Myocyte (in vitro differentiated cells): ENCODE measurements around the gene RNASEL. TPM values are rescaled to one million over a fixed set of nuclear protein-coding genes. Genes with fewer than 3 reads are reported as not detected.

Experiments used
- DNase-seq: peaks from one replicate; pipeline ENCODE4 v3.0.0-alpha.2; 2012; ENCODE audit warnings: low read depth
- total RNA-seq: library from RNA; depleted of rRNA; stranded (reverse); fragments of >200 nt; gene quantifications from 2 replicates; pipeline ENCODE4 v1.2.3, GENCODE V29; 2014

The RNASEL gene
- total RNA-seq, 1 donor from 2014 or later, result 9.2 TPM

- no peak for DNase-seq
These were observed 34.0 kb upstream of the RNASEL start for GRCh38 chr1:182622901-182623528.

- no peak for DNase-seq
These were observed 32.9 kb upstream of the RNASEL start for GRCh38 chr1:182621906-182622305.

GRCh38 chr1:182620924-182621585 is 32.0 kb upstream of the RNASEL start:
- no peak for DNase-seq

DNA sequence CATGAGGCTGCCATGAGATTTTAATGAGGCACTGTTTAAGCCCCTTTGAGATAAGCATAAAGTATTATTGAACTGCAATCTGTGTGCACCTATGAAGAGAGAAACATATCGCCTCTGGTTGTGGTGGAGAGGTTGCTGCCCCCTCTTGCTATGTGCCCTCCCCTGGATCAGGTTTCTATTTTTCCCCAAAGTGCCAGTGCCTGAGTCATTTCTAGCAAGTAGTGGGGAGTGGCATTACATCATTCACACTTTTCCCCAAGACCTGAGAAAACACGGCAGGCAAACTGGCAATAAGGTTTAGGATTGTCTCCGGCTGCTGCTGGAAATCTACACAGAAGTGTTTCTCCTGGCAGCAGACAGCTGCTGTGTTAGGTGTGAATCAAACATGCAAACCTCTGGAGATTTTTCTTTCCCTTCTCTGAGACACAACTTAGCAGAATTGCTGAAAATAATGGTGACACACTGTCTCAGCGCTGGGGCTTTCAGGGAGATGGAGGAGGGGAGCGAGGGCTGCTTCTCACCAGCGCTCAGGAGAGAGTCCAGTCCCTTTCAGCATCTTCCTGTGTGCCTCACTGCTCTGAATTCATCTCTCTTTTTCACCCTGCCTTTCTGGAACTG is 28.8 kb upstream of the RNASEL start:
- DNase-seq, result peak; percentile 35

- no peak for DNase-seq
These were observed 28.0 kb upstream of the RNASEL start for GRCh38 chr1:182617014-182617429.

DNA sequence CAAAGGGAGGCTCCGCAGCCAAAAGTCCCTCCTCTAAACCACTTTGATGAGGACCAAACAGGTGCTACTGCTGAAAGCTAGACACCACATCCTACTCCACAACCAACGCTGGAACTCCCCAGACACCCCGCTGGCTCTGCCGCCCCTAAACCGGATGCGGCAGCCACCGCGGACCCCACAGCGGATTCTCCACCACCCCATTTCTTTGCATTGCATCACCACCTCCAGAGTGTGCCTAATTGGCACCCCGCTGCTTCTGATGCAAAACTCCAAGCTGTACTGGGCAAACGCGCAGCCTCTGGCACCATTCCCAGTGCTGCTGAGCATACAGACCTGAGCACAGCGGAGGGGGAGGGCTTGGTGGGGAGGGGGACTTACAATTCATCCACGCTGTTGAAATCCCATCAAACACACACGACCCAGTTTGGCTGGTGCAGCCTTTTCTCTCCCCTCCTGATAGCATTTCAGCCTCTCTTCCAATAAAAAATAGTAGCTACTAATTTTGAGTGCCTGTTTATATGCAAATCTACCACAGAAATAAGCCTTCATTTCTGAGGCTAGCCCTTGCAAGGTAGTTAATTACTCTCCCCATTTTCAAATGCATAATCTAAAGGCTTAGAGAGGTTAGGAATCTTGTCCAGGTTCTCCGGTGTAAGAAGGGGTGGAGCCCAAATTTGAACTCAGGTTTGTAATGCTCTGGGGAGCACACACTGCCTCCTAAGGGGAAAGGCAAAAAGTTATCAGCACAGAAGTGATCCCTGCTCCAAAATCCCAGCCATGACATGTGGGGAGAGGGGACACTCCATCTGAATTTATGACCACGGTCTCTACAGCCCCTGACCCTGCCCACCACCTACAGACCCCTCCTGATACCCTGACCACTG is 27.3 kb upstream of the RNASEL start:
- peak; percentile 94 for DNase-seq

DNA sequence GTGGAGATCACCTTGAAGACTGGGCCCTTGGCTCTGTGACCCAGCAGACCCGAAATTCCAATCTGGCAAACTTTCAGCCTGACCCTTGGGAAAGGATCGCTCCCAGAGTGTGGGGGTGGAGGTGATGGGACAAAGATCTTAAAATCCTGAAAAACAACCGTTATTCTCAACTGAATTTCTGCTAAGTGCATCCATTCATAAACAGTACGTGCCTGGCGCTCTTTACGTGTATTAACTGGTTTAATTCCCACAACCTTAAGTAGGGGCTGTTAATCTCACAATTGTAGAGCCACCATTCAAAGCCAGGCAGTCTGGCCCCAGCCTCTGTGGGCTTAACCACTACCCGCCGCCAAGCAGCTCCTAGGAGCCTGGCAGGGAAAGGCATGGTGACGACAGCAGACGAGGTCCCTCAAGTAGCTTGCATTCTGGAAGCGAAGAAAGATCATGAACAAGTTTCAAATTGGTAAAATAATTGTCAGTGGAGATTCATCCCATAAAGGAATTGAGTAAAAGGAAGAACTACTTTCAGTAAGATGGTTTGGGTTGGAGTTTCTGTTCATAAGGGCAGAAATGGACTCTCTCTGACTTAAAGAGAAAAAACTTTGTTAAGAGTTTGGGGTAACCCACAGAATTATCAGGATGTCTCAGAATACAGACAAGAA is 26.5 kb upstream of the RNASEL start:
- peak; percentile 82 for DNase-seq

- DNase-seq, result peak; percentile 98
These were observed 25.9 kb upstream of the RNASEL start for GRCh38 chr1:182614796-182615454.

- peak; percentile 85 for DNase-seq
These were observed 22.7 kb upstream of the RNASEL start for GRCh38 chr1:182611787-182612186.

DNA sequence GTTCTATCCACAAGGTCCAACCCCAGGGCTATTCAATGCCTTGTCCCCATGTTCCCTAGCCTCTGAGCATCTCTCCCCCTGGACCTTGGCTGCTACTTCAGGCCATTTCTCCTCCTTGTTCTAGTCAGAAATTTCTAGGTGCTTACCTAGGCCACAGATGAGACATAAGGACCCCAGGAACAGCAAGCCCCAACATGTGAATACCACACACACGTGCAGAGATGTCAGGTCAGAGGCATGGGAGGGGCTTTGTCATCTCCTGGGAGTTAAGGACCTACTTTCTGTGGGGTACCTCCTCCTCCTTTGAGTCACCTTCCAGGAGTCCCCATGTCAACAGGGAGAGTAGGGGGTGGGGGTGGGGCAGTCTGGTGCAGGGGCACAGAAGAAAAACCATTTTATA is 22.3 kb upstream of the RNASEL start:
- no peak for DNase-seq

GRCh38 chr1:182610606-182611194 is 21.6 kb upstream of the RNASEL start:
- no peak for DNase-seq

DNA sequence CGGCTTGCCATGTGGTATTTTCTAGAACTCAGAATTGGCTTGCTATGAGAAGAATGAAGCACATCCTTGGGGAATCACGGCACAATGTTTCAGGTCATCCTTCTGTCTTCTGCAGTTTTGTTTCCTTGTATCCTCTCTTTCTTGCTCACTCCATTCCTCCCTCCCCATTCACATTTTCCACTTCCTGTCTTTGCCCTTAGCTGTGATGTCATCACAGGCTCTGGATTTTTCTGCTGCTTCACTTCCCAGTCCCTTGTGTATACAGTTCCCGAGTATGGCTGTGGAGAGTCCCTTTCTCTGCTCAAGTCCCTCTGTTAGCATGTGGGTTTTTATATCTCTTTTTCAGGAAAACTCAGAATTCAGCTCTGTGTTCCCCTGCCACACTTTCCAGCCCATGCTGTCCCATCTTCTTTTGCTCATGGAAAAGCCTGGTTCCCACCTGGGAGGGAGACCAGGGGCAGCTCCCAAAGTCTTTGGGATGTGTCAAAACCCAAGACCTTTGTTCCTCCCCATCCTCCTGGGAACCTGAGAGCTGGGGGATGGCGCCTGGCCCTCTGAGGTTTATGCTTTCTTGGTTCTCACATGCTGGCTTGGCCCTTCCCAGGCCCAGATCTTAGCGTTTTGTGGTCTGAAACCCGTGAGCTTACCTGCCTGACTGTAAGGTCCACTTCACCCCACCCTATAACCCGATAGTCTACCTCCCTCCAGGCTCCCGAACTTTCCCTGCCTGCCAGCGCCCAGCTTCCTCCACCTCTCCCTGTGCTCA is 20.0 kb upstream of the RNASEL start:
- peak; percentile 17 for DNase-seq

DNA sequence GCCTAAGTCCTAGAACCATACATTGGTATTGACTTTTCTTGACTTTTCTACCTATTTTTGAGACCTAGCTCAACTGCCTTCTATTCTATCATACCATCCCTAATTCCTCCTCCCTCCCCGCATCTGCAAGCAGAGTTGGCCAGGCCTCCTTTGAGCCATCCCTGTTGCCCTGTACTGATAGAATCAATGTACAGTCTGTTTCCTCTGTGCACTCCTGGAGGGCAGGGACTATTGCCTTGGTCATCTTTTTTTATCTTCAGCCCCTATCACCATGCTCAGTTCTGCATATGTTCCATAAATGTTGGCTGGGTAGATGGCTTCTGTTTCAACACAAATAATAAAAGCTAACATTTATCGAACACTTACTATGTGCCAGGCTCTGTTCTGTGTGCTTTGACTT is 19.2 kb upstream of the RNASEL start:
- no peak for DNase-seq

GRCh38 chr1:182607566-182607965 is 18.5 kb upstream of the RNASEL start:
- no peak for DNase-seq

DNA sequence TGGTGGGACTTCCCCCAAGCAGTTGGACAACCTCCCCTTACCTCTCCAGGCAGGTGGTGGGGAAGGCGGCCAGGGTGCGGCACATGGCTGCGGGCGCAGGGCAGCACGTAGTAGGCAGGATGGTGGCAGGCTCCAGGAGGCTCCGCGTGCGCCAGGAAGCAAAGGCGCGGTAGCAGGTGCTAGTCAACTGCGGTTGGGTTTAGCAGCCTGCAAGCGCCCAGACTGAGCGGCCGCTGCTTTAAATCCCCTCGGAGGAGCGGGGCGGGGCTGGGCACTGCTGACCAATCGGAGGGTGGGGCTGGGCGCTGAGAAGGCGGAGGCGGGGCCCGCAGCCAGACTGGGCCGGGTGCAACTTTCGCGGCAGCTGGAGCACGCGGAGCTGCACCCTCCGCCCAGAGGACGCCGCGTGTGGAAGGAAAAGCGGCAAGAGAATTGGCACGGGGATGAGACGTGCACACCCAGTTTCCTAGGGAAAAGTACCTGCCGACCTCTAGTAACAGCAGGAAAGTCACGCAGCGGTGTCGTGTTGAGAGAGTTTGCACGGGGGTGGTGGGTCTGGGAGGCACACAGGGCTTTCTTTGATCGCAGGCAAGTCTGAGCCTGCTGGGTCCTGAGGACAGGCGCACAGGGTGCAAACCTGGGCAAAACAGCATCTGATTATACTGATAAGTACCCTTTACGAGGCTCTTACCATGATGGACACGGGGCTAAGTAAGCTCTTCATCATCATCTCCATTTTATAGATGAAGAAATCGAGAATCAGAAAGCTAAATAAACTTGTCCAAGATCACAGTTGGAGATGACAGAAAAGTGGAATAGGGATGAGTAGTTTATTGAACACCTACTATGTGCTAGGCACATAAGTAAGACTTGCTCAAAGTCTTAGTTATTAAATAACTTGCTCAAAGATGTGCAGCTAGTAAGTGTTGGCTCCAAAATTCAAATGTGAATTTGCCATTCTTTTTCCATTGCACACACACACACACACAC is 15.4 kb upstream of the RNASEL start, which contains the start of gene RGS16:
Gene RGS16, minus strand, starts transcription at position 215 of the 990 bp plus-strand sequence. Its CDS starts 130 bp downstream, at position 85.
- DNase-seq, result peak; percentile 90

- DNase-seq, result no peak
These were observed 14.7 kb upstream of the RNASEL start for GRCh38 chr1:182603646-182604174.

DNA sequence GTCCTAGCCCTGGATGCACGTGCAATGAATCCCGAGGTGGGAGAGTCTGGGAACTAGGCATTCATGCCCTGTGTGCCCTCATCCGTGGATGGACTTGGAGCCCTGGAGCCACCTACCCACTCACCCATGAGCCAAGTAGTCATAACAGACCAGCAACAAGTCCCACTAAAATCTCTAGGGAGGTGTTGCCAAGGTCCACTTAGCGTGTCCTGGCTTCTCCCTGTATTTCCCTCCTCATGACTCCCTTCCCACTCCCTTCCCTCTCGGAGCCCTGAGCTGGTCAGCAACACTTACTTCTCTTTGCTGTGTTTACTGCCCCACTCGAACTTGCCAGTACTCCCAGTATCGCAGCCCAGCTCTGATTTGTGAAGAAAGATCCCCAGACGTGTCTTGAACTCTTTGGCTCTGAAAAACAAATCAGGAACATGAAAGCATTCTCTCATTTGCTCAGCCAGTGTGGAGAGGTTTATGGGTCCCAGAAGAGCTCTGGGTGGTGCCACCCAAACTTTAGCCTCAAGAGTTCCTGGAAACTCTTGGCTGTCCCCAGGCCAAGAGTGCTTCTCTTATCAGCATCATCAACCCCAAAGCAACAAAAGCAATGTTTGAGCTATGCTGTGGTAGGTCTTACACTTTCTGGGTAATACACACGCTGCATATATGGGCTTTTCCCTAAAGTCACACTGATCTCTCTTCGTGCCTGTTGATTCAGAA is 14.0 kb upstream of the RNASEL start:
- DNase-seq, result no peak
